ENCODE data around the gene DACT1.

Gene DACT1

DNA sequence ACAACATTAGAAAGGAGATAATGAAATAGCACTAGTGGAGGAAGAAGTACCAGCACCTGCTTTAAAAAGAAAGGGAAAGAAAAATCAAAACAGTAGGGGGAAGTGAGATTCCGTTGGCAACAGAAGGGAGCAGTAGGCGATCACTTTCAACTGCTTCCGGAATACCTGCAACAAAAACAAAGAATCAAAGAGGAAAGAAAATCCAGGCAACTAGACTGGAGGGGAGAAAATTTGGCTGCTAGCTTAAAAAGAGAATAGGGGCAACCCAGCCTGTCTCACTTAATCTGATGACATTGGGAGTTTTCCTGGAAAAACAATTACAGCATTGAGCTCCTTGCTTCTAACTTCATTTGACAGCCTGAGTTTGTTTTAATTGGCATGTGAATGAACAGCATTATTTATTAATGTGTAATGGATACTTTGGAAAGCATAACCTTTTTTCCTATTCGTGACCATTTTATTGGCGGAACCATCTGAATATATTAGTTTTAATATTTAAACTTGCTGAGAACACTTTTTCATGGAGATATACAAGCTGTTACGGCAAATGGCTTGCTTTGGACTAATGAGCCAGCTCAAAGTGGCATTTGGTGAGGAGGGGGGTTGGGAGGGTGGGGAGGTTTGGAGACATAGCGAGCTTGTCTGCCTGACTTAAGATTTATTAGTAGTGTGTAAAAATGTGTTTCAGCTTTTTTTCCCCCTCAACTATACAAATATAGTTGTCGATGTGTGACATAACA, 2.5 kb upstream of the DACT1 start:
- TF ChIP-seq FOXK2 (IDR thresholded peaks at IDR 0.05) (no peak), HDGF (IDR thresholded peaks at IDR 0.05; ENCODE audit: borderline replicate concordance) (no peak), LEF1 (IDR thresholded peaks at IDR 0.05; ENCODE audit: borderline replicate concordance) (no peak), L3MBTL2 (conservative IDR thresholded peaks at IDR 0.05) (no peak), FOXM1 (IDR thresholded peaks at IDR 0.05; ENCODE audit: borderline replicate concordance) (no peak)
- TF ChIP-seq, protein P1, sequence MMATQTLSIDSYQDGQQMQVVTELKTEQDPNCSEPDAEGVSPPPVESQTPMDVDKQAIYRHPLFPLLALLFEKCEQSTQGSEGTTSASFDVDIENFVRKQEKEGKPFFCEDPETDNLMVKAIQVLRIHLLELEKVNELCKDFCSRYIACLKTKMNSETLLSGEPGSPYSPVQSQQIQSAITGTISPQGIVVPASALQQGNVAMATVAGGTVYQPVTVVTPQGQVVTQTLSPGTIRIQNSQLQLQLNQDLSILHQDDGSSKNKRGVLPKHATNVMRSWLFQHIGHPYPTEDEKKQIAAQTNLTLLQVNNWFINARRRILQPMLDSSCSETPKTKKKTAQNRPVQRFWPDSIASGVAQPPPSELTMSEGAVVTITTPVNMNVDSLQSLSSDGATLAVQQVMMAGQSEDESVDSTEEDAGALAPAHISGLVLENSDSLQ (IDR thresholded peaks at IDR 0.05) = 0 out of 2 replicates have a peak, but pooled peaks have one; percentile 14
- CTCF ChIA-PET = interaction anchor here (1.0 to 2.7 kb wide), 2 partner anchors 16 to 134 kb away, joined by 4 to 15 read pairs; no protein-coding TSS in a partner anchor
- POLR2A ChIA-PET = interaction anchor here (0.9 kb wide), 1 partner anchor 14 kb away, joined by 3 read pairs; no protein-coding TSS in a partner anchor
- no peak for DNase-seq (ENCODE audit: extremely low spot score)

DNA sequence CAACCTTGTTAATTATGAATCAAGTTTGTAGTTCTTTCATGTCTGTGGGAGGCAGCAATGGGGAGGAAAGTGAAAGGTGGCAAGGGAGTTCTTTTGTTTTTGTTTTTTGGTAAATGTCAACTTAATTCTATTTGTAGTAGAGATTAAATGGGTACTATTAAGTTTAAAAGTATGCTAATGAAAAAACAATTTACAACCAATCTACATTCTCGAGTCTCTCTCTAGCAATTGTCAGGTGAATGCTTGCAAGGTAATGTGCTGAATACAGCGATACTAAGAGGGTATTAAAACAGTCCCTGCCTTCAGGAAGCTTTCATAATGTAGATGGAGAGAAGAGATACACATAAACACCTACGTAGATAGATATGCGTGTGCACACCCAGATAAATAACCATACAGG, 1.6 kb upstream of the DACT1 start:
- ChIA-PET POLR2A (interaction anchor here (0.9 to 1.3 kb wide), 4 partner anchors 10 to 205 kb away, joined by 3 to 4 read pairs (median 4); no protein-coding TSS in a partner anchor), CTCF (interaction anchor here (0.6 to 2.7 kb wide), 2 partner anchors 135 to 954 kb away, joined by 3 to 15 read pairs; no protein-coding TSS in a partner anchor)
- no peak for TF ChIP-seq CTBP1 (IDR thresholded peaks at IDR 0.05; ENCODE audit: borderline replicate concordance)
- no peak for TF ChIP-seq BHLHE40 (IDR thresholded peaks at IDR 0.05; ENCODE audit: borderline replicate concordance)
- TF ChIP-seq ARNT (IDR thresholded peaks at IDR 0.05) = no peak
- no peak for DNase-seq (ENCODE audit: extremely low spot score)

DNA sequence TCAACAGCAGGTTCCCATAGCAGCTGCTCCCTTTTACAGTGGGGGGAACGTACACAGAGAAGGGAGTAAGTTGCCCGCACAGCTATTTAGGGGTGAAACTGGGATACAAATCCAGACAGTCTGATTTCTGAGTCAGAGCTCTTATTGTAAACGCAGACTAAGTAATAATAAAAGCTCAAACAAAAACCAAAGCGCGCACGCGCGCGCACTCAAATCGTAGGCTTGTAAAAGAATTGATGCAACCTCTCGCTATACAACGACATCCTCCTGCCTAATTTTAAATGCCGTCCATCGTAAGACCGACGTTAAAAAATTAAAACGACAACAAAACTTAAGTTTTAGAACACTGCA, 747 bp upstream of the DACT1 start:
- ChIA-PET CTCF (interaction anchor here (0.6 to 2.7 kb wide), 2 partner anchors 136 to 953 kb away, joined by 3 to 15 read pairs; no protein-coding TSS in a partner anchor), POLR2A (interaction anchor here (0.7 to 1.3 kb wide), 5 partner anchors 9 to 204 kb away, joined by 3 to 6 read pairs (median 4); no protein-coding TSS in a partner anchor)
- no peak for DNase-seq (ENCODE audit: extremely low spot score)
- TF ChIP-seq FOXK2 (IDR thresholded peaks at IDR 0.05) (no peak), BHLHE40 (IDR thresholded peaks at IDR 0.05; ENCODE audit: borderline replicate concordance) (no peak), SP1 (IDR thresholded peaks at IDR 0.05) (no peak), LEF1 (IDR thresholded peaks at IDR 0.05; ENCODE audit: borderline replicate concordance) (no peak), FOXA1 (IDR thresholded peaks at IDR 0.05) (no peak), ELF4 (IDR thresholded peaks at IDR 0.05) (no peak), ZNF384 (IDR thresholded peaks at IDR 0.05) (no peak)
- TF ChIP-seq, protein P1 (IDR thresholded peaks at IDR 0.05) = no peak

DNA sequence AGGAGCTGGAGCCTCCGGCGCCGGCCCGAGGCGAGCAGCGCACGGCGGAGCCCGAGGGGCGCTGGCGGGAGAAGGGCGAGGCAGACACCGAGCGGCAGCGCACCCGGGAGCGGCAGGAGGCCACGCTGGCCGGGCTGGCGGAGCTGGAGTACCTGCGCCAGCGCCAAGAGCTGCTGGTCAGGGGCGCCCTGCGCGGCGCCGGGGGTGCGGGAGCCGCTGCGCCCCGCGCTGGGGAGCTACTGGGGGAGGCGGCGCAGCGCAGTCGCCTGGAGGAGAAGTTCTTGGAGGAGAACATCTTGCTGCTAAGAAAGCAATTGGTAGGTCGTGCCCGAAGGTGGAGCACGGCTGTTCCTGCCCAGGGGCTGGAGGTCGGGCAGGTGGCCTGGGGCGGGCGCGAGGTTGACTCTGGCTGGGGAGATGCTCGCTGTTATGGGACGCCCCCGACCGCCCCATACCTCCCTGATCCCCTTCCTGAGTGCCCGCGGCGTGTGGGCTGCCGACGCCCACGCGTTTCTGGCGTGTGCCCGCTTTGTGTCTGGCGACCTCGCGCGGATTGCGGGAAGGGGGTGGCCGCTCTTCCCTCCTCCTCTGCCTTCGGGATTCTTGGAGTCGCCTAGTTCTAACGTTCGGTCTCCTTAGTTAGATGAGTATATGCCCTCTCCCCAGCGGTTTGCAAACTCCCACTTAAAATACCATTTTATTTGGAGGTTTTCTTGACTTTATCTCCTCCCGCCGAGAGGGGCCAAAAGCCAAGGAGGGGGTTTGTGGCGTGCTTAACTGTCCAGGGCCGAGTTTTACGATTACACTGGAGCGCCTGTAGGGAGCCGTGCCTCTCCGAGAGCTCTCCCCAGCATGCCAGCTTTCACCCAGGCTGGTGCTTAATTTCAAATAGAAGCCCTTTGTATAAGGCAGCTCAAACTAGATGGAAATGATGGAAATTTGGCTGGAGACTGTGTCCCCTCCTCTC, 752 bp downstream of the DACT1 start:
- ChIA-PET CTCF (interaction anchor here (0.6 to 2.4 kb wide), 13 partner anchors 62 to 811 kb away, joined by 3 to 13 read pairs (median 3); no protein-coding TSS in a partner anchor), POLR2A (interaction anchor here (0.5 to 1.8 kb wide), 6 partner anchors 12 to 556 kb away, joined by 3 to 5 read pairs (median 4); partner anchors contain the start of genes KIAA0586 and TIMM9)
- DNase-seq (ENCODE audit: extremely low spot score) = peak; percentile 26
- TF ChIP-seq L3MBTL2 (conservative IDR thresholded peaks at IDR 0.05) (peak; percentile 88), ARNT (IDR thresholded peaks at IDR 0.05) (no peak)

DNA sequence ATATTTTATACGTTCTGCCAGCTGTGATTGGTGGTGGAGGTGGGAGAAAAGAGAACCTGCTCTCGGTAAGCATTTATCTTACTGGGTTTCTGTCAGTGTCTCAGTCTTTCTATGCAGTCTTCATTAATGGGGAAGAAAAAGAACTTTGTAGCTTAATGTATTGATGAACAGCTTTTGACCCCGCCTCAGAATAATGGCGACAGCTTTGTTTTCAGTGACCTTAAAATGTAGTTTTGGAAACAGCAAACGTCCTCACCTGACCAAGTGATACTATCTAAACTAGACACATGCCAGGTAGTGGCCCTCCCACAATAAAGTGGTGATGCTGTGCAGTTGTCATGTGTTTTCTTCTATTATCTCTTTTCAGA, 1.4 kb downstream of the DACT1 start:
- POLR2A ChIA-PET = interaction anchor here (0.5 to 1.8 kb wide), 4 partner anchors 23 to 557 kb away, joined by 3 to 5 read pairs (median 4); partner anchors contain the start of genes KIAA0586 and TIMM9
- CTCF ChIA-PET = interaction anchor here (0.7 to 2.4 kb wide), 12 partner anchors 107 to 811 kb away, joined by 3 to 13 read pairs (median 4); no protein-coding TSS in a partner anchor

More for the DNA sequence above, 1.4 kb downstream of the DACT1 start:
- TF ChIP-seq SP1 (IDR thresholded peaks at IDR 0.05) = no peak
- no peak for TF ChIP-seq FOXA1 (IDR thresholded peaks at IDR 0.05)
- TF ChIP-seq ARNT (IDR thresholded peaks at IDR 0.05) = no peak
- no peak for TF ChIP-seq ELF4 (IDR thresholded peaks at IDR 0.05)
- no peak for TF ChIP-seq FOXM1 (IDR thresholded peaks at IDR 0.05; ENCODE audit: borderline replicate concordance)
- no peak for TF ChIP-seq CTBP1 (IDR thresholded peaks at IDR 0.05; ENCODE audit: borderline replicate concordance)
- no peak for TF ChIP-seq LEF1 (IDR thresholded peaks at IDR 0.05; ENCODE audit: borderline replicate concordance)
- no peak for TF ChIP-seq SUZ12 (IDR thresholded peaks at IDR 0.05)
- TF ChIP-seq BHLHE40 (IDR thresholded peaks at IDR 0.05; ENCODE audit: borderline replicate concordance) = no peak
- TF ChIP-seq FOXK2 (IDR thresholded peaks at IDR 0.05) = no peak
- no peak for TF ChIP-seq HDGF (IDR thresholded peaks at IDR 0.05; ENCODE audit: borderline replicate concordance)
- TF ChIP-seq L3MBTL2 (conservative IDR thresholded peaks at IDR 0.05) = no peak
- TF ChIP-seq NFRKB (IDR thresholded peaks at IDR 0.05) = no peak
- no peak for TF ChIP-seq TARDBP (IDR thresholded peaks at IDR 0.05)
- TF ChIP-seq ZNF384 (IDR thresholded peaks at IDR 0.05) = no peak
- TF ChIP-seq, protein P1 (IDR thresholded peaks at IDR 0.05) = no peak
- no peak for DNase-seq (ENCODE audit: extremely low spot score)
